Colon (tissue), 2 donors: ENCODE data around the gene OLIG1.

Experiments
- FAIRE-seq: peaks from 2 replicates; lab custom pipeline; 2012; peaks lifted over from hg19 to GRCh38; lab: Jason Lieb, UNC
- donor health status: control.
- donor health status: control.

The OLIG1 gene

DNA sequence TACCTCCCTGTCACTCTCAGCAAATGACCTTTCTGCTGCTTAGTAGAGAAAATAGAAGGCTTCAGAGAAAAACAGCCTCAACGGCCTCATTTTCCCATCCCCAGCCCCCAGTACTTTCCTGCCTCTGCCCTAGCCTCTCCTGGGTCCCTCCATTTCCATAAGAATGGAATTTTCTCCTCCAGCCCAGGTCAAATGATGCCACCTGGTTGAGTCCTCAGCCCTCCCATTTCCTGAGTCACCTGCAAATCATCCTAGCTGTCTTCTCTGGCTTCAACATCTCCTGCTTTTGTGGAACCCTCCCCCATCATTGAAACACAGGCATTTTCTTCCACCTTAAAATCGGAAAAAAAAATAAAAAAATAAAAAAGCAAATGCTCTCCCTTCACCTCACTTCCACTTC lies 35.1 kb downstream of the OLIG1 start:
- no peak for FAIRE-seq

DNA sequence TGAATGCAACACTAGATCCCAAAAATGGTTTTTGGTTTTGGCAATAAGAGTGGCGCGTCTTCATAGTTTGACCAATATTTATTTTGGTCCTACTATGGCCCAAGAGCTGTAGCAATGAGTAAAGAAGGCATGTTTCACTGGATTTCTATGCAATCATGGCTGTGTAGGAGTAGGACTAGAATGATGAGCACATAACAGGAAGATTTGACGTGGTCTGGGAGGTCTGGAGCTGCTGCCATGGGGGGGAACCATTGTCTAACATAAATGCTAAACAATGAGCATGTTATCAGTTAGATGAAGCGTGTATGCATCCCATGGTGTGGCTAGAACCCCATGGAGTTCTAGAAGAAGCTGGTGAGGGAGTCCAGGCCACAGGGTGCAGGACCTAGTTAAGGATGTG lies 38.3 kb downstream of the OLIG1 start:
- no peak for FAIRE-seq

DNA sequence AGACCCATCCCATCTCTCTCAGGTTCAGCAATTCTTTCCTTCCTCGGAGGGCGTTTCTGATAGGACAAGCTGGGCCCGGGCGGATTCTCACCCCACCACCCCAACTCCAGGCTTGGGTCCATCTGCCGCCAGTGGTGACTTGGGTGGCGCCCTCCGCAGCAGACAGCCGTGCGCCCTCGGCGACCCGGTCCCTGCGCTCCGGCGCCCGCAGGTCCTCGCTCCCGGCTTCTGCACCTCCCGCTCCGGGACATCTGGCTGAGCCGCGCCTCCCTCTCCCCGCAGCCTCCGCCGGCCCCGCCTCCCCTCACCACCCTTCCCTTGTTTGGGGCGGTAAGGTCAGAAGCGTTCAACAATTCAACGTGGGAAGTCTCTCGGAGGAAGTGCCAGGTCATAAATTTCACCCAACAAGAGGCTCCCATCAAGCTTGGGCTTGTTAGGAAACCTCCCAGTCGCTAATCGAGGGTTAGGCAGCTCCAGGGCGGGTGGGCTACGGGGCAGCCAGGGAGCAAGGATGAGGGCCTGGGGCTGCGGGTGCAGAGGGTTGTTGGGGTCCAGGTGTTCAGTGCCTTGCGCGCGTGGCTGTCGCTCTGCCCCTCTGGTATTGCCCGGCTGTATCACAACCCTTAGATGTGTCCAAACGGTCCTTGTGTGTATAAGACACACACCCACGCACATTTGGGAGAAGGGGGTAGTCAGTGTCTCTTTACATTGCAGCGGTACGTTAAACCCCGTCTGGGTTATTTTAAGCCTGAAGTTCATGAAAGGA lies 39.8 kb downstream of the OLIG1 start:
- no peak for FAIRE-seq

DNA sequence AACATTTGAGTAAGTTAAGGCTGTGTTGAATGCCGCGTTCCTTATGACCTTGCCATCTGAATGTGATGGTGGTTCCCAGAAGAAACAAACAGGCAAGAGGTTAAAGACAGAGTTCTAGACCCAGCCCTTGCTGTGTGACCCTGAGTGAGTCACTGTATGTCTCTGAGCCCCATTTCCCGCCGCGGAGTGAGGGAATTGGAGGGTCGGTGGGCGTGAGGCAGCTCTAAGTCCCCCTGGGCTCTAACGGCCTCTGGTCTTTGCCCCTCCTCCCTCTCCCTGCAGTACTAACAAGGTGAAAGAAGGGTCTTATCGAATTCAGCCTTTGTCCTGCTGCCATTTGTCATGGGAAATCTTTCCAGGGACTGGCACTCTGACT lies 40.4 kb downstream of the OLIG1 start:
- FAIRE-seq, result no peak

DNA sequence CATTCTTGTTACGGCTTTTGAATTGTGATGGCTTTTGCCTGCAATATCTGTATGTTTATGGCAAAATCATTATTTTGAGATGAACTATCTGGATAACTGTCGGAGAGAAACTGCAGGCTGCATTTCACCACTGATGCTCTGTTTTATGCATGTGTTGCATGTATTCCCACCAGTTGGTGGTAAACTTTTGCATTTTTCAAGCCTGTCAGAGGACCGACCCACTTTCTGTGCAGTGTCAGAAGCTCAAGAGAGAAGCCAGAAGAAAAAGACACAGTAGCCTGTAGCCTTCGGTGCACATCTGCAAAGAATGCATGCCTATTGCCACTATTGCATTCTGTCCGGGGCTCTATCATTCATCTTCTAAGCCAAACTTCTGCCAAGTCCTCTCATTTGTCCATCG lies 41.6 kb downstream of the OLIG1 start:
- FAIRE-seq, result no peak

DNA sequence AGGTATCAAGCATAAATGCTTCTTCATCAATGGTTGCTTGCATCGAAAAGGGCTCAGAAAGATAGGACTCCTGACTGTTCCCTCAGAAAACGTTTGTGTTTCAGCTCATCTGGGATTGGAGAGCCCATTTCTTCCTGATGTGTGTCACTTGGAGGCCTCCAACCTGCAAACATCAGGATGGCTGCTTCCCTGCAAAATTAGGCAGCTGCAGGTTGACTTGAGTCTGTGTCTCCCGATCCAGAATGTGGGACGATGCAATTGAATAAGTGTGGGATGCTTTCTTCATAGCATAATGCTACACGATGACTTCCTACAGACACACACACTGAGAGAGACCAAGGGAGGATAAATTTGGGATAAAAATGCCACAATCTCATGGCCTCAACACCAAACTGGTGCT lies 42.2 kb downstream of the OLIG1 start:
- no peak for FAIRE-seq

DNA sequence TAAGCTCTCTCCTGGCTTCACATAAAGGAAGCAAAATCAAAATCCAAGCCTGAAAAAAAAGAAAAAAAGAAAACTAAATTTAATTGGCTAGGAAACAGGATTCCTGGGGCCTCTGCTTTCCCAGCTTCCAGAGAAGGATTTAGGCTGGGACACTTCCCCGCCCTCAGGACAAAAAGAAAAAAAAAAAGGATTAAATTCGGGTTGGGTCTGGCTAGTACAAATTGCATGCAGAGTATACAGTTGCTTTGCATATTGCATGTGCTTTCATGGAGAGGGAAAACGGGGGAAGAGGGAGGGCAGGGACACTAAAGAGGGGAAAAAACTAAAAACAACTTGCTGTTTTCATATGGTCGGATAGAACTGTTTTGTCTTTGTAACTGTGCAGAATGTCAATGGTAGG lies 42.7 kb downstream of the OLIG1 start:
- no peak for FAIRE-seq

DNA sequence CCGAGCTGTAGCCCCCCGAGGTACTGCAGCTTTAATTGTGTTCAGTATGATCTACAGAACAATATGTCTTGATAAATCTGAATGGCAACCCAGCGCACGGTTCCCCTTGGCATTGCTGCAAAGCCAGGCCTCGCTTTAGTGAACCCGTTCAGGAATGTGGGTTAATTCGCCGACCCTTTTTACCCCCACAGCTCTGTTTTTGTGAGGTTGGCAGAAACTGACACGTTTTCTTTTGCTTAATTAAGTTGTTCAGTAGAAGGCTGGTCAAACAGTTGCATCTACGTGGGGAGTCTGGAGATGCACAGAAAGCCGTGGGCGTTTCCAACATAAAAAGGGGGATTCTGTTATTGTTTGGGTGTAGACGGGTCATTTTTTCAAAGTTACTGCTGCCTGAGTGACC lies 43.2 kb downstream of the OLIG1 start:
- FAIRE-seq, result no peak

DNA sequence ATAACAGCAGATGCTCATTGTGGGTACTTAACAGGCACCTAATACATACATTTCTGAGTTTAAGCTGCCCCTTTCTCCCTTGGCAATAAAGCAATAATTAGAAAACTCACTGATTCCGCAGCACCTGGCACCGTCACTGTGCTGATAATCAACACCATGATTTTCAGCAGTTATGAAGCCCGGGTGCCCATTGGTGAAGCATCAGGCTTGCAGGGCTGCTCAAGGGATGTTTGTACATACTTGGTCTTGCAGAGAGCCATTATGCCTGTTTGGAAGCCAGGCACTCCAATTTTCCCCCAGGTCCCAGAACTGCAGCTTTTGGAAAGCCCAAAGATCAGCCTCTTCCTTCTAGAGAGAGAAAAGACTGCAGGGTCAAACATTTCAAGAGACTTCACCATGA lies 44.3 kb downstream of the OLIG1 start:
- no peak for FAIRE-seq

DNA sequence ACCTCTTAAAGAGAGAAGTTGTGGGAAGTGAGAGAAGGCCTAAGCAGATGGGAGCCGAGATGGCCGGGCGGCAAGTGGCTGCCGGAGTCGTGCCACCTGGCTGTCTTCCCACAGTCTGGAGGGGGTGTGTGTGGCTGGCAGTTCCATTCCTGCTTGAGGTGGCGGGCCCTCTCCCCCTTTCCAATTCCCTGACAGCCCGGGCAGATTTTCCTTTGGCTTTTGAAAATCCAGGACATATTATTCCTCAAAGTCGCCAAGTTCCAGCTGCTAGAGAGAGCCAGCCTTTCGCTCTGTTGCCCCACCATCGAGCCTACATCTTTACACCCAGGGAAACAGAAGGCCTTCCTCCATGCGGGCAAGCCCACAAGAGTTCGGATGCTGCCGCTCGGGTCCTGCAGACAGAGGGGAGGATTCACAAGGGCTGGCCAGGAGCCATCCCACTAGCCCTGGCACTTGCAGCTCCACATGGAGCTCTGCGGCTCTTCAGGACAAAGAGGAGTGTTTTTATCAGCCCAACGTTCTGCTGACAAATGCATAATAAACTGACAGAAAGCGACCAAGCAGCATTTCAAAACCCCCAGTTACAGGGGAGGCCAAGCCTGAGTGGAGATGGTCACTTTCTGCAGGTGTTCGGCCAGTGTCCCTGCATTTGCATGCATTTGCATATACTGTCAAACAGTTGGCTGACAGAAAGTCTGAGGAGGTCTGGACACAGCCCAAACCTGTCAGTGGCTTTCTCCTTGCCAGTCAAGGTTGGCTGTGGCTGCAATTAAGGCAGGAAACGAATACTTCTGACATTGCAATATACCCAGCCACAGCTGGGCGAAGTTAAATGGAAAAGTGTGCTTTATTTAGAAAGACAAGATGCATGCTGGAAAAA lies 45.9 kb downstream of the OLIG1 start:
- FAIRE-seq, result no peak

DNA sequence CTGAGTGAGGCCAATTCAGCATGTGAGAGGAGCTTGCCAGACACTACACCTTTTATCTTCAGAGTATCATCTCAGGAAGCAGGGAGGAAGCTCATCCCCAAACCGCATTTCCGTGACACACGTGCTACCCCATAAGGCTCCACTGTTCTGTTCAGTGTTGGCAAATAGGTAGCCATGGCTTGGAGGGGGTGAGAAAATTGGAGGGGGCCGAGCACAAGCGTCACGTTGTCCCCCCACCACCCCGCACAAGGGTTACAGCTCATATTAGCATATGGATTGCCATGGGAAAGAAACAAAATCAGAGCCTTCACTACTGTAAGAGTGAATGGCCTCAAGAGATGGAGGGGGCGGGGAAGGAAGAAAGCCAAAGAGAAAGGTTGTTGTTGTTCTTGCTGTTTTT lies 46.7 kb downstream of the OLIG1 start:
- no peak for FAIRE-seq

DNA sequence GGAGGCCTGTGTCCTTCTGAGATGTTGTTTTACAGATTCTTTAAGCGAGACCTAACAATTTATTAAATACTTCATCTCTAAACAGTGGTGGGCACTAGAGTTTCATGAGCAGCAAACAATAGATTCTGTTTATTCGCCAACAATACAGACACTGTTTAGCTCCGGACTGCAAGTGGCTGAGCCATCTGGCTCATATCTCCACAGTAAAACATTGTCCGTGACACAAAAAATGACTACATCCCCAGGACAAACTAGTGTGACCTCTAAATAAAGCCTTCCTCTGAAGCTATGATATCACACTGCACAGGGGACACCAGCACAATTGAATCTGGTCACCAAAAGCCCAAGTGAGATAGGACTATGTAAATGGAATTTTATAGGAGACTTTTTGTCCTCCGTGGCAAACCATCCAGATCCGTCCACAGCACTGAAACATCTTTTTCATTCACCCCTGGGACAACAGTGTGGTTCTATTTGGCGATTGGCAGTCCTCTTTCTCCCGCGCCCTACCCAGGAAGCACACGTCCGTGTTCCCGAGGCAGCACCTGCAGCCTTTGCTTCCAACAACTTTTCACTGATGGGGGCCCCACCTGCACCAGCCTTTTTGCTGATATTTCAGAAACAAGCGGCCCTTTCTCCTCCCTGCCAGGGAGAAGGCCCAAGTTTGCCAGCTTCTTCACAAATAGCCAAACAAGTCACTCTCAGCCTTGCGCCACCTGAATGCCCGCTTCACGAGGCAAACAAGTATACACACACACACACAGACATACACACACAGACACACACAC lies 47.4 kb downstream of the OLIG1 start:
- FAIRE-seq, result no peak
